B cell (primary cell): ENCODE measurements around the gene CLDN7.

Experiments used
- CTCF ChIP-seq: fragments of 200-600 bp; IDR thresholded peaks from one replicate; pipeline ENCODE4 v1.8.0; 2022; ENCODE audit warnings: antibody characterized with exemption, mild to moderate bottlenecking
- EZH2 ChIP-seq: IDR thresholded peaks from 2 replicates; pipeline ENCODE4 v1.6.1; 2012; ENCODE audit warnings: borderline replicate concordance, low read depth, mild to moderate bottlenecking, moderate library complexity, low read length; ENCODE audit not compliant: insufficient read depth, poor library complexity, severe bottlenecking

GRCh38 chr17:7242717-7243452 lies 19.4 kb downstream of the CLDN7 start:
- TF ChIP-seq CTCF (no peak), EZH2 (no peak)
